Ovary (tissue), 3 donors: ENCODE results near the gene UCK1.

Source experiments
- EP300 ChIP-seq: sonication (generic); formaldehyde crosslinking; IDR thresholded peaks from one replicate; pipeline ENCODE4 v1.6.1; 2017; ENCODE audit warnings: antibody characterized with exemption
- POLR2A ChIP-seq: fragments of 450-650 bp; IDR thresholded peaks from one replicate; pipeline ENCODE4 v1.6.1; 2017; ENCODE audit warnings: antibody characterized with exemption, mild to moderate bottlenecking, moderate library complexity
- TF ChIP-seq, protein P1 (sequence below), 3 donors: fragments of 450-650 bp in 2 of 3; fragments of 200-600 bp in 1 of 3; IDR thresholded peaks; one replicate each; pipeline versions ENCODE4 v1.5.1 to v1.8.0; 2016 to 2022; ENCODE audit warnings: antibody characterized with exemption in 3 of 3, mild to moderate bottlenecking in 1 of 3
- donor health status: DM: no; HTN: no; CAD: no.

DNA sequence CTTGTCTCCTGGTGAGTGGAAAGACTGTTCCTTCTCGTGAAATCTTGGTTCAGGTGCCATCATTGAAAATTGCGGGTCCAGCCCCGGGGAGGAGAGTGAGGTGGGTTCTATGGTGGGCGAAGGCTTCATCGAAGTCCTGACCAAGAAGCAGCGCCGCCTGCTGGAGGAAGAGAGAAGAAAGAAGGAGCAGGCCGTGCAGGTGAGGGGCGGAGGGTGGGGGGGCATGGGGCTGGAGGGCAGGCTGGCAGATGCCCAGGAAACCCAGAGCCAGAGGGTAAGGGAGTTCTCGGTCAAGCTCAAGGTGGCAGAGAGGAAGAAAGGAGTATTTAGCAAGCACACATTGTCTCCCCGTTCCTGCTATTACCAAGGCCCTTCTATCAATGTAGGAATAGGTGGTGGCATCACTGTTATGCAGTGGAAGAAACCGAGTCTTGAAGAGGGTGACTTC lies 52.6 kb downstream of the UCK1 start:
- TF ChIP-seq POLR2A: no peak
- TF ChIP-seq, protein P1, sequence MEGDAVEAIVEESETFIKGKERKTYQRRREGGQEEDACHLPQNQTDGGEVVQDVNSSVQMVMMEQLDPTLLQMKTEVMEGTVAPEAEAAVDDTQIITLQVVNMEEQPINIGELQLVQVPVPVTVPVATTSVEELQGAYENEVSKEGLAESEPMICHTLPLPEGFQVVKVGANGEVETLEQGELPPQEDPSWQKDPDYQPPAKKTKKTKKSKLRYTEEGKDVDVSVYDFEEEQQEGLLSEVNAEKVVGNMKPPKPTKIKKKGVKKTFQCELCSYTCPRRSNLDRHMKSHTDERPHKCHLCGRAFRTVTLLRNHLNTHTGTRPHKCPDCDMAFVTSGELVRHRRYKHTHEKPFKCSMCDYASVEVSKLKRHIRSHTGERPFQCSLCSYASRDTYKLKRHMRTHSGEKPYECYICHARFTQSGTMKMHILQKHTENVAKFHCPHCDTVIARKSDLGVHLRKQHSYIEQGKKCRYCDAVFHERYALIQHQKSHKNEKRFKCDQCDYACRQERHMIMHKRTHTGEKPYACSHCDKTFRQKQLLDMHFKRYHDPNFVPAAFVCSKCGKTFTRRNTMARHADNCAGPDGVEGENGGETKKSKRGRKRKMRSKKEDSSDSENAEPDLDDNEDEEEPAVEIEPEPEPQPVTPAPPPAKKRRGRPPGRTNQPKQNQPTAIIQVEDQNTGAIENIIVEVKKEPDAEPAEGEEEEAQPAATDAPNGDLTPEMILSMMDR (IDR thresholded peaks at IDR 0.05): peak; percentile 24 to 32 (median 24)
- TF ChIP-seq EP300: no peak
